Liver (tissue), 9 donors: ENCODE data around the gene OLA1. TPM values are rescaled to one million over a fixed set of nuclear protein-coding genes. Genes with fewer than 3 reads are reported as not detected.

ENCODE experiments used
- DNase-seq: peaks from one replicate; pipeline ENCODE4 v3.0.0-alpha.2; 2017; ENCODE audit warnings: low spot score
- H3K27ac ChIP-seq, 2 donors: one replicate each; pipeline ENCODE4 v1.7.0; 2013; ENCODE audit warnings: inconsistent platforms in 2 of 2, low read length in 2 of 2, control low read depth in 1 of 2, low read depth in 1 of 2, mild to moderate bottlenecking in 1 of 2
- H3K27me3 ChIP-seq, 4 donors: one replicate each; pipeline versions ENCODE4 v1.6.1 to v1.7.0; 2013; ENCODE audit warnings: low read length in 3 of 4, inconsistent platforms in 1 of 4, mild to moderate bottlenecking in 1 of 4, moderate library complexity in 1 of 4; ENCODE audit not compliant: control insufficient read depth in 4 of 4, insufficient read depth in 4 of 4
- H3K36me3 ChIP-seq, 4 donors: one replicate each; pipeline versions ENCODE4 v1.6.1 to v1.7.0; 2013; ENCODE audit warnings: low read length in 3 of 4, mild to moderate bottlenecking in 3 of 4, low read depth in 1 of 4, moderate library complexity in 1 of 4; ENCODE audit not compliant: control insufficient read depth in 4 of 4, insufficient read depth in 3 of 4
- H3K4me1 ChIP-seq, 4 donors: one replicate each; pipeline versions ENCODE4 v1.6.1 to v1.7.0; 2013; ENCODE audit warnings: low read length in 3 of 4, mild to moderate bottlenecking in 3 of 4, moderate library complexity in 1 of 4; ENCODE audit not compliant: control insufficient read depth in 4 of 4, insufficient read depth in 4 of 4
- H3K4me3 ChIP-seq, 3 donors: one replicate each; pipeline versions ENCODE4 v1.6.1 to v1.7.0; 2013; ENCODE audit warnings: low read length in 3 of 3, control low read depth in 1 of 3, low read depth in 1 of 3, mild to moderate bottlenecking in 1 of 3
- H3K9ac ChIP-seq, 2 donors: one replicate each; pipeline ENCODE4 v1.7.0; 2013; ENCODE audit warnings: low read length in 2 of 2, mild to moderate bottlenecking in 2 of 2, moderate library complexity in 2 of 2, control low read depth in 1 of 2, low read depth in 1 of 2
- H3K9me3 ChIP-seq, 4 donors: one replicate each; pipeline versions ENCODE4 v1.6.1 to v1.7.0; 2013; ENCODE audit warnings: low read length in 3 of 4; ENCODE audit not compliant: control insufficient read depth in 4 of 4
- ATF3 ChIP-seq: IDR thresholded peaks from 2 replicates; pipeline ENCODE4 v1.6.1; 2016; ENCODE audit warnings: antibody characterized with exemption
- CTCF ChIP-seq: fragments of 150-350 bp; IDR thresholded peaks from 2 replicates; pipeline ENCODE4 v1.5.1; 2017; ENCODE audit warnings: improper control_type of control experiment, low read depth, low read length; ENCODE audit not compliant: missing input control
- EGR1 ChIP-seq, 2 donors: IDR thresholded peaks; 2 replicates each; pipeline ENCODE4 v1.6.1; 2016 to 2018; ENCODE audit warnings: antibody characterized with exemption in 2 of 2, low read depth in 2 of 2
- FOXA1 ChIP-seq: IDR thresholded peaks from 2 replicates; pipeline ENCODE4 v1.6.1; 2016; ENCODE audit warnings: antibody characterized with exemption
- GABPA ChIP-seq, 2 donors: IDR thresholded peaks in 1 of 2; conservative IDR thresholded peaks in 1 of 2; 2 replicates each; pipeline ENCODE4 v1.6.1; 2016; ENCODE audit warnings: antibody characterized with exemption in 2 of 2, mild to moderate bottlenecking in 1 of 2, moderate library complexity in 1 of 2
- HNF4A ChIP-seq, 2 donors: conservative IDR thresholded peaks; 2 replicates each; pipeline ENCODE4 v1.6.1; 2016; ENCODE audit warnings: antibody characterized with exemption in 2 of 2, mild to moderate bottlenecking in 2 of 2
- HNF4G ChIP-seq: IDR thresholded peaks from 2 replicates; pipeline ENCODE4 v1.6.1; 2016; ENCODE audit warnings: antibody characterized with exemption
- JUND ChIP-seq, 2 donors: IDR thresholded peaks; 2 replicates each; pipeline ENCODE4 v1.6.1; 2016; ENCODE audit warnings: antibody characterized with exemption in 2 of 2
- REST ChIP-seq: IDR thresholded peaks from 2 replicates; pipeline ENCODE4 v1.6.1; 2016; ENCODE audit warnings: antibody characterized with exemption, mild to moderate bottlenecking
- RXRA ChIP-seq, 2 donors: IDR thresholded peaks; 2 replicates each; pipeline ENCODE4 v1.6.1; 2017 to 2018; ENCODE audit warnings: antibody characterized with exemption in 2 of 2, mild to moderate bottlenecking in 1 of 2
- SP1 ChIP-seq: IDR thresholded peaks from 2 replicates; pipeline ENCODE4 v1.6.1; 2018; ENCODE audit warnings: antibody characterized with exemption, mild to moderate bottlenecking
- TAF1 ChIP-seq: conservative IDR thresholded peaks from 2 replicates; pipeline ENCODE4 v1.6.1; 2016; ENCODE audit warnings: antibody characterized with exemption, mild to moderate bottlenecking
- YY1 ChIP-seq: IDR thresholded peaks from 2 replicates; pipeline ENCODE4 v1.6.1; 2016; ENCODE audit warnings: antibody characterized with exemption, mild to moderate bottlenecking
- WGBS: extraction: QIAGEN DNeasy Blood & Tissue Kit; methylation state at CpG from one replicate; pipeline ENCODE4 v1.1.7; 2013; 5-methylcytosine and 5-hydroxymethylcytosine counted together
- polyA plus RNA-seq, 2 donors: library from polyadenylated mRNA; stranded (reverse) in 1 of 2; unstranded in 1 of 2; fragments of 200-250 nt in 1 of 2; fragments of >200 nt in 1 of 2; fragmentation: Nextera tagmentation in 1 of 2; extraction: Ambion mirVana in 1 of 2; gene quantifications; one replicate each; pipeline versions ENCODE4 v1.2.1 to v1.2.3, GENCODE V29; 2013 to 2015
- total RNA-seq, 2 donors: library from RNA; depleted of rRNA; stranded (reverse); fragments of >200 nt; gene quantifications; one replicate each; pipeline ENCODE4 v1.2.3, GENCODE V29; 2014
- donor health status: healthy.
- donor health status: healthy.
- donor health status: healthy.
- donor health status: healthy.
- donor health status: healthy.

The OLA1 gene
- total and polyA plus RNA-seq, 4 donors: 23.4 to 38.1 (median 32.3) TPM

GRCh38 chr2:174218773-174219172 lies 29.6 kb downstream of the OLA1 start:
- no peaks in the 10 kb centered on the region for H3K9me3 ChIP-seq
- no peak overlapping the region for H3K9ac ChIP-seq
- no peak for DNase-seq
- 91% methylated on average over 7 of the region's 7 CpGs for WGBS
- H3K4me3 ChIP-seq: no peak overlapping the region
- H3K36me3 ChIP-seq: peaks cover 0 to 1% (median 0%) of the 10 kb centered on the region in 4 donors
- TF ChIP-seq GABPA (IDR thresholded peaks at IDR 0.05 in 1 of 2, conservative IDR thresholded peaks at IDR 0.05 in 1 of 2) (no peak), FOXA1 (no peak), YY1 (no peak)
- no peaks in the 10 kb centered on the region for H3K4me1 ChIP-seq
- H3K27ac ChIP-seq: no peak overlapping the region
- no peaks in the 10 kb centered on the region for H3K27me3 ChIP-seq

GRCh38 chr2:174217869-174218268 lies 30.5 kb downstream of the OLA1 start:
- no peak for DNase-seq
- Histone ChIP-seq H3K4me3 (no peak overlapping the region), H3K36me3 (peaks cover 0 to 1% (median 0%) of the 10 kb centered on the region in 4 donors), H3K9ac (no peak overlapping the region), H3K4me1 (no peaks in the 10 kb centered on the region), H3K27me3 (no peaks in the 10 kb centered on the region), H3K27ac (no peak overlapping the region), H3K9me3 (no peaks in the 10 kb centered on the region)
- TF ChIP-seq SP1: no peak
- no peak for TF ChIP-seq HNF4A (conservative IDR thresholded peaks at IDR 0.05)
- 94% methylated on average over 1 of the region's 1 CpG for WGBS

- Histone ChIP-seq H3K9ac (no peak overlapping the region), H3K9me3 (no peaks in the 10 kb centered on the region), H3K4me3 (no peak overlapping the region), H3K4me1 (no peaks in the 10 kb centered on the region), H3K27ac (no peak overlapping the region), H3K36me3 (no peaks in the 10 kb centered on the region), H3K27me3 (no peaks in the 10 kb centered on the region)
- DNase-seq: no peak
- TF ChIP-seq HNF4G: no peak
- no peak for TF ChIP-seq TAF1
- no peak for TF ChIP-seq HNF4A (conservative IDR thresholded peaks at IDR 0.05)
- TF ChIP-seq RXRA (IDR thresholded peaks at IDR 0.05): no peak
- no peak for TF ChIP-seq ATF3
- no peak for TF ChIP-seq GABPA (IDR thresholded peaks at IDR 0.05 in 1 of 2, conservative IDR thresholded peaks at IDR 0.05 in 1 of 2)
- no peak for TF ChIP-seq EGR1 (IDR thresholded peaks at IDR 0.05; ENCODE audit: low read depth in 2 of 2)
- TF ChIP-seq JUND (IDR thresholded peaks at IDR 0.05): no peak
- no peak for TF ChIP-seq SP1
- no peak for TF ChIP-seq YY1
- TF ChIP-seq REST: no peak
- TF ChIP-seq CTCF: no peak
Observed at GRCh38 chr2:174211954-174212353, 36.4 kb downstream of the OLA1 start.
